Stimulated activated CD4-positive, alpha-beta T cell treated with anti-CD3 and anti-CD28 coated beads, Interleukin-1b, Interleukin-23, amount 100 ng/mL, for 24 hours (primary cell): ENCODE data around the gene MCOLN1.

Experiments used
- DNase-seq, 4 experiments: peaks; one replicate each; pipeline ENCODE4 v3.0.0-alpha.2; 2020; ENCODE audit warnings: low read depth in 4 of 4, low spot score in 1 of 4

Gene MCOLN1

DNA sequence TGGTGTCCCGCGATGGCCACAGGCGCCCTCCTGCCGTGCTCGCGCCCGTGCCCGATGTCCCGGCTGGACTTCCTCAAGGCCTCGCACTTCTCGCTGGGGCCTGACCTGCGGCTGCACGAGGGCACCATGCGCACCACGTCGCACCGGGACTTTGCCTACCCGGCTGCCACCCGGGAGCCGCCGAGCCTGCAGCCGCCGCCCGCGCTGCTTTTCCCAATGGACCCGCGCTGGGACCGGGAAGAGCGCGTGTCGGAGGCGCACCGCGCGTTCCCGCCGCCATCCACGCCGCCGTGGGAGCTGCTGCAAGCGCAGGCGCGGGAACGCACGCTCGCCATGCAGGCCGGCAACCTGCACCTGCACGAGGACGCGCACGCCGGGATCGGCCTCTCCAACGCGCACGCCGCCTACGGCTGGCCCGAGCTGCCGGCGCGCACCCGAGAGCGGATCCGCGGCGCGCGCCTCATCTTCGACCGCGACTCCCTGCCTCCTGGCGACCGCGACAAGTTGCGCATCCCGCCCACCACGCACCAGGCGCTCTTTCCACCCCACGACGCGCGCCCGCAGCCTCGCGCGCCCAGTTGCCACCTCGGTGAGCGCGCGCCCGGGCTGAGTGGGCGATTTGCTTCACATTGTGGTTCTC lies 21.5 kb upstream of the MCOLN1 start:
- peak in 2 of 4 experiments; percentile 56 to 63 for DNase-seq

DNA sequence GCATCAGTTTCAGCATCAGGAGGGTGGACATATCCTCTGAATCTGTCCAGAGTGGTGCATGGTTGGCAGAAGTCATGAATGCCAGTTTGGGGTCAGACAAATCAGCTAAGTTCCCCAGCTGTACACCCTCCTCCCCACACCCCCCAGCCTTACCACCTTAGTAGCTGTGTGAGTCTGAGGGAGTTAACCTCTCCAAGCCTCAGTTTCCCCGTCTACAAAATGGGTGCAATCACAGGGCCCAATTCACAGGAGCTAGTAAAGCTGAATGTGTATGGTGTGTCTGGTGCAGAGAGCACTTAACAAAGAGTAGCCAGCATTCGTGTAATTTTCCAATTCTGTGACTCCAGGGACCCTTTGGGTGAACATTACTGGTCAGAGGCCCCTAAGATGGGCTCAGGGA lies 19.9 kb upstream of the MCOLN1 start:
- DNase-seq = no peak

DNA sequence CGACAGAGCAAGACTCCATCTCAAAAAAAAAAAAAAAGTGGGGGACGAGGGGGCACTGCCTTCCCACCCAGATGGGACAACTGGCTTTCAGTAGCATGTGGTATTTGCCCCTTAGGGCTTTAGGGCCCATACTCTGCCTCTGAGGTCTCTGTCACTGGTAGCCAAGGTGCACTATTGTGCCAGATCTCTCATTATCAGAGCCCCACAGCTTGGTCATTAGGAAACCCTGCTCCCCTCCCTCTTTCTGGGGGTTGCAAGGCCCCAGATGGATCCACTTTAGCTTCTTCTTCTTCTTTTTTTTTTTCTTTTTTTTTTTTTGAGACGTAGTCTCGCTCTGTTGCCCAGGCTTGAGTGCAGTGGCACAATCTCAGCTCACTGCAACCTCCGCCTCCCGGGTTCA lies 17.7 kb upstream of the MCOLN1 start:
- no peak for DNase-seq

DNA sequence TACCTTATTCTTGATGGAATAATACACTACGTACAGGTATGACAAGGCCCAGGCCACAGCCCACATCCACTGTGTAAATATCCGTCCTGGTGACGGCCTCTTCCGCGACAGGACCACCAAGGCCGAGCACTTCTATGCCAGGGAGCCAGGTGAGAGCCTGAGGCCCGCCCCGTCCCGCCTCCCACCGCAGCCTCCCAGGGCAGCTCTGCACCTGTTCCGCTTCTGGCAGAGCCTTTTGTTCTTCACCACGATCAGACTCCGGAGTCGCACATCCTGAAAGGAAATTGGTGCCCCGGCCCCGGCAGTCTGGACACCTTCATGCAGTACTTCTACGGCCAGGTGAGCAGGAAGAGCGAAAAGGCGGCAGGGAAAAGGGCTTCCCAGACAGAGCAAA lies 17.1 kb upstream of the MCOLN1 start:
- DNase-seq = no peak

DNA sequence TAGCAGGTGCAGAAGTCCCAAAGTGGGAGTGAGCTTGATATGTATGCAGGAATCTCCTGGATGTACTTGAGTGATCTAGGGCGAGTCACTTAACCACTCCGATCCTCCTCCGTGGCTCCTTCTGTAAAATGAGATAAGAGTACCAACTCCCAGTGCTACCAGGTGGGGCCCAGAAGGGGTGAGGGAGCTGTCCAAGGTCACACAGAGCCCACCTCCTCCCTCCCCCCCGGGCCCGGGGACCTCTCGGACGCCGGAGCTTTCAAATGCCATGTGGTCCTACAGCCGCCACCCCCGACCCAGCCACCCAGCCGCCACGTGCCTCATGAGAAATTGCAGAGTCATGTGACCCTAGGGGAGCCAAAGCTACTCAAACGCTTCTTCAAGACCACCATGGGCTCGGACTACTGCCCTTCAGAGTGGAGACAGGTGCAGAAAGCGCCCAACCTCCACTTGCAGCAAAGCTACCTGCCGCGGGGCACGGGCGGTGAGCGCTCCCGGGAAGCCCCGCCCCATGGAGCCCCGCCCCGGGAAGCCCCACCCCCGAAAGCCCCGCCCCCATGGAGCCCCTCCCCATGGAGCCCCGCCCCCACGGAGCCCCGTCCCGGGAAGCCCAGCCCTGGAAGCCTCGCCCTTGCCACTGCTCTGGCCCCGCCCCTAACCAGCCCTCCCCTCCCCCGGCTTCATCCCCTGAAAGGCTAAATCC lies 16.6 kb upstream of the MCOLN1 start:
- no peak for DNase-seq

DNA sequence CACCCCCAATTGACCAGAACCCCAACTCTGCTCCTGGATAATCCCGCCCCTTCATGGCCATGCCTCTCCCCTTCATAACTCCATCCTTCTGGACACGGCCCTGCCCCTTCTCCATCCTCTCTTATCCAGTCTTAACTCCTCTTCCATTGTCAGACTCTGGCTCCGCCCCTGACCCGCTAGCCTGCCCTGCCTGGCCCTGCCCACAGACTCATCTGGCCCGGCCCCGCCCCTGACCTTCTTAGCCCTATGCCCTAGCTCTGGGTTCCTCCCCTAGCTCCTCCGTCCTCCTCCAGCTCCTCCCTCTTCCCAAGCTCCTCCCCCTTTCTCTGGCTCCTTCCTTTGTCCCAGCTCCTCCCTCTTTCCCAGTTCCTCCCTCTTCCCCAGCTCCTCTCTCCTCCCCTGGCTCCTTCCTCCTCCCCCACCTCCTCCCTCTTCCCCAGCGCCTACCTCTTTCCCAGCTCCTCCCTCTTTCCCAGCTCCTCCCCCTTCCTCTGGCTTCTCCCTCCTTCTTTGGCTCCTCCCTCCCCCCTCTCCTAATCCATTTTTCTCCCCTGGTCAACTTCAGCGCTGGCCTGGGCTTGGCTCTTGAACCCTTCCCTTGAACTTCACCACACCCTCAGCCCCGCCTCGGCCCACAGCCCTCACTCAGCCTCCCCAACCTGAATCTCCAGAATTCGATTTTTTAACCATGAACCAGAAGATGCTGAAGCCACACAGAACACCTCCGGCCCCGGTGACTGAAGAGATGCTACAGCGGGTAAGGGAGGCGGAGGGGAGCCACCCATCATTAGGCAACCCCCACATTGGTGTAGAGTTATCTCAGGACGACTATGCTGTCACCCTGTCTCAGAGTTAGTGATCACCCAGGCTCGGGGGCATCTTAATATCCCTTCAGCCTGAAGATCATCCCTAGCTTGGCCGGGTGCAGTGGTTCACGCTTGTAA lies 15.8 kb upstream of the MCOLN1 start:
- DNase-seq = peak in 1 of 4 experiments; percentile 51

DNA sequence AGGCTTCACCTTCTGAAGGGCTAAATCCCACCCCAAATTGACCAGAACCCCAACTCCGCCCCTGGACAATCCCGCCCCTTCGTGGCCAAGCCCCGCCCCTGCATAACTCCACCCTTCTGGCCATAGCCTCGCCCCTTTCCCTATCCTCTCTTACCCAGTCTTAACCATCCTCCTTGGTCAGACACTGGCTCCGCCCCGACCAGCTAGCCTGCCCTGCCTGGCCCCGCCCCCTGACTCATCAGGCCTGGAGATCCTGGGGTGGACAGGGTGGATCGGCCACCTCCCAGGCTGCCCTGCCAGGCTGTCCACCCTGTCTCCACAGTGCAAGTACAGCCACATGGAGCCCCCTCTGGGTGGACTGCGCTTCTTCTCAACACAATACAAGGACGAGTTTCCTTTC lies 14.5 kb upstream of the MCOLN1 start:
- no peak for DNase-seq

DNA sequence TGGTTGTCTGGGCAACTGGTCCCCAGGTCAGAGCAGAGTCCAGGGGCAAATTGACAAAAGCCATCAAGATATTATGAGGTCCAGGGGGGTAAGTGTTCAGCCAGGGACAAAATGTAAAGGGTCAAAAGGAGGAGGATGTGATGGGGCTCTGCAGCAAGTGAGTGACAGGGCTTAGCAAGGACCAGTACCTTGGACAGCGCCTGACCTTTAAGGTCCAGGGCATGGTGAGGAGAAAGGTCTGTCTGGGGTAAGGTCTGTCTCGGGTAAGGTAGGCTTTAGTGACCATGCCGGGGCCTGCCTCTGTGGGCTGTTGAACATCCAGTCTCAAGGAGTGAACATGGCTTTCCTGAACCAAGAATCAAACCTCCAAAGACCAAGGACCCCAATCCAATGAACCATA lies 12.8 kb upstream of the MCOLN1 start:
- DNase-seq = no peak

DNA sequence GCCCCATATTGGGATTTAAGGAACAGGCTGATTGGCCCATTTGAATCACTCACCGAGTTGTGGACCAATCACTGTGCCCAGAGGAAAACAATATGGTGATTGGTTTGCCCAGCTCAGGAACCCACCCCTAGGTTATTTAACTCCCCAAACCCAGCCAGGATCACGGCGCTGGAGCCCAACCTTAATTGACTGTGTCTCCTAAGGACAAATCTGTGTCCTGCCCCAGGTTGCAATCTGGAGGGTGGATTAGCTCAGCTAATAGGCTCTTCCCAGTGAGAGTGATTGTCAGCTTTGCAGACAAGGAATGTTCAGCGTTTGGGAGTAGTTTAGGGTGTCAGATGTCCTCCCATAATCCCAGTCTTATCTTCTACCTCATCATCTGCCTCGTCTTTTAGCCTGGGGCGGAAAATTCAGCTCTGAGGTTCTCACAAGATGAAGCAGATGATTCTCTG lies 10.0 kb upstream of the MCOLN1 start:
- DNase-seq = no peak

DNA sequence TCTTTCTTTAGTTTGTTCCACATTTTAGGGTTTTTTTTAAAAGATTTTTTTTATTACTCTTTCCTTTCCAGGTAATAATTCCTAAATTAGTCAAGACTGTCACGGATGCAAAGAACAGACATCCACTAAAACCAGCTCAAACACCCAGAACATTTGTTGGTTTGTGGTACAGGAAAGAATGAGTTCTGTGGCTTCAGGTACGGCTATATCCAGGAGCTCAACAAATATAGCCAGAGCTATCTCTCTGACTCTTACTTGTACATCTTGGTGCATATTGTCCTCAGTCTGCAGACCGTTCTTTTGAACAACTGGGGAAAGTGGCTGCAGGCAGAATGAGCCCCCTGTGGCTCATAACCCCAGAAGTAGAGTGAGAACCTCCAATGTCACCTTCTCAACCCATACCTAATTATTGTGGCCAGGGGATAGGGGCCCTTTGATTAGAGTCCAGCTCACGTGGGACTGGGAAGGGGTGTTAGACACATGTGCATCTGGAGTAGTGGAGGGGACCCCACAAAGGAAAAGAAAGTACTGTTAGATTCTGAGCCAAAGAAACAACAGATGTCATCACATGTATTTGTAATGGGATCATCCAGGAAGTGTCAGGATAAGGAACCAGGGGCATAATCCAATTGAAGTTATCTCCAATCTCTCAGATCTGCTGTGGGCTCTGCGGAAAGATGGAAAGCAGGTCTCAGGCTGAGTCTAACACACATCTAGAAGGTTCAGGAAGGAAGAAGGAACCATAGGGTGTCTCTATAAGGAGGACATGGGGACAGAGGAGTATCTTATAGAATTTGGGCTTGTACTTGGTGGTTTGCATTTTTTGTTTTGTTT lies 8.4 kb upstream of the MCOLN1 start:
- no peak for DNase-seq

DNA sequence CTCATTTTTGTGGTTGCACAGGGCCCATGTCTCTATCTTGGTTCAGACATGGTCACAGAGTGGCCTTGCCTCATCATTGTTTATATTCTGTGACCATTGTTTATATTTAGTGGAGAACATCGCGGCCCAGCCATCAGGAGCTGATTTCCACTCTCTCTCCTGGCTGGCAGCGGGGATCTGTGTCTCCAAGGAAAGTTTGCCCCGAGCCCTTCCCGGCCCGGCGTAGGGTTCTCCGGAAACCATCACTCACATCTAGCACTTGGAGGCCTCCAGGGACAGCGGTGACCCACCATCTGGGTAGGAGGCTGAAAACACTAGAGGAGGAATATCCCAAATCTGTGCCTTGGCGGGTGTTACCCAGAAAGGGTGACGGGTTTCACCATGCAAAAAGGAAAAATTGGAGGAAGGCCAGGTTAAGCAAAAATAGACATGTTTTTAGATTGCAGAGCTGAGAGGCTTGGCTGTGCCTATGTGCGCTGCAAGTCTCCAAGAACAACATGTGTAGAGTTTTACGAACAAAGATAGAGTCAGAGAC lies 7.2 kb upstream of the MCOLN1 start:
- no peak for DNase-seq

DNA sequence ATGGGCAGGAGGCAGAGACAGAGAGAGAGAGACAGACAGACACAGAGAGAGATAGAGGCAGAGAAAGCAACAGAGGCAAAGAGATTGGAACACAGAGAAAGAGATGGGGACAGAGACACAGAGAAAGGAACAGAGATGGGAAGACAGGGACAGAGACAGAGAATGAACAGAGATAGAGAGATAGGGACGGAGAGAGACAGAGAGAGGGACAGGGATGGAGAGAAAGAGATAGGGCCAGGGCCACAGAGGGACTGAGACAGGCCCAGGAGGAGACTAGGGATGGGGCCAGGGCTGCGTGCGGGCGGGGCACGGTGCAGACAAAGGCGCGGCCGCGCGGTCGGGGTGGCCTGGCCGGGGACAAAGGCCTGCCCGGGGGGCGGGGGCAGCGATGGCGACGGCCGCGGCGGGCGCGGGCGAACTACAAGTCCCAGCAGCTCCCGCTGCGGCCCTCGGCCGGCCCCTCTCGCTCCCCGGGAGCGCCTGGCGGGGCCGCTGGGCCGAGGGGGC lies 6.7 kb upstream of the MCOLN1 start, which contains the start of gene ZNF358:
ZNF358 (plus strand) TSS at position 459 of the 507 bp plus-strand sequence. CDS start 3,140 bp downstream, outside the sequence.
- no peak for DNase-seq

DNA sequence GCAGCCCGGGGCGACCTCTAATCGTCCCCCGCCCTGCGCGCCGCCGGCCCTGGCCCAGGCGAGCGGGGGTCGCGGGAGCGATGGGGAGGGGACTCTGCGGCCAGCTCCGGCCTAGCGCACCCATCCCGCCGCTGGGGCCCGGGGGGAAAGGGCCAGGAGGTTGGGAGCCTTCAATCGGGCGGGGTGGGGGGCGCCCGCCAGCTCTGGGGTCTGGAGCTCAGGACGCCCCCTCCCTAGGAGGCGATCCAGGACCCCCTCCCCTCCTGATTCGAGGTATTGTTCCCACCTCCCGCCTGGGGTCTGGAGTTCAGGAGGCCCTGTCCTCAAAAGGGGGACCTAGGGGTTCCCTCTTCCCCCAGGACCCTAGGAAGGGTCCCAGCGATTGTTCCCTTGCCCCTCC lies 6.1 kb upstream of the MCOLN1 start:
- no peak for DNase-seq

DNA sequence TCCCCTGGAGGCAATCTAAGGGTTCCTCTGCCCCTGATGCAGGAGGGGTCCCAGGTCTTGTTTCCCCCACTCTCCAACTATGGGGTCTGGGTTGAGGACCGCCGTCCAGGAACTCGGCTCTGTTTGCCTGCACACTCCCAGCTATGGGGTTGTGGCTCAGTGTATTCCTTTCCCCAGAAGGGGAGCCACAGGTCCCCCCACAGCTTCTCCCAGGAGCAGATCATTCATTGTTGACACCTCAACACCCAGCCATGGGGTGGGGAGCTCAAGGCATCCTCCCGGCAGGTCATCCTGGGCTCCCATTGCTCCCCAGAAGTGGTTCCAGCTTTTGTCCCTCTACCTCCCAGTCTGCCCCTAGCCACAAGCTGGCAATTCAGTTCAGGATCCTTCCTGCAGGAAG lies 5.5 kb upstream of the MCOLN1 start:
- DNase-seq = no peak

DNA sequence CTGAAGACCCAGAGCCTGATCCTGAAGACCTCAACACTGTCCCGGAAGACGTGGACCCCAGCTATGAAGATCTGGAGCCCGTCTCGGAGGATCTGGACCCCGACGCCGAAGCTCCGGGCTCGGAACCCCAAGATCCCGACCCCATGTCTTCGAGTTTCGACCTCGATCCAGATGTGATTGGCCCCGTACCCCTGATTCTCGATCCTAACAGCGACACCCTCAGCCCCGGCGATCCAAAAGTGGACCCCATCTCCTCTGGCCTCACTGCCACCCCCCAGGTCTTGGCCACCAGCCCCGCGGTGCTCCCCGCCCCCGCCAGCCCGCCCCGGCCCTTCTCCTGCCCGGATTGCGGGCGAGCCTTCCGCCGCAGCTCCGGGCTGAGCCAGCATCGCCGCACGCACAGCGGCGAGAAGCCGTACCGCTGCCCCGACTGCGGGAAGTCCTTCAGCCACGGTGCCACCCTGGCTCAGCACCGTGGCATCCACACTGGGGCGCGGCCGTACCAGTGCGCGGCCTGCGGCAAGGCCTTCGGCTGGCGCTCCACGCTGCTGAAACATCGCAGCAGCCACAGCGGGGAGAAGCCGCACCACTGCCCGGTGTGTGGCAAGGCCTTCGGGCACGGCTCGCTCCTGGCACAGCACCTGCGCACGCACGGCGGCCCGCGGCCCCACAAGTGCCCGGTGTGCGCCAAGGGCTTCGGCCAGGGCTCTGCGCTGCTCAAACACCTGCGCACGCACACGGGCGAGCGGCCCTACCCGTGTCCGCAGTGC lies 2.9 kb upstream of the MCOLN1 start:
- no peak for DNase-seq

DNA sequence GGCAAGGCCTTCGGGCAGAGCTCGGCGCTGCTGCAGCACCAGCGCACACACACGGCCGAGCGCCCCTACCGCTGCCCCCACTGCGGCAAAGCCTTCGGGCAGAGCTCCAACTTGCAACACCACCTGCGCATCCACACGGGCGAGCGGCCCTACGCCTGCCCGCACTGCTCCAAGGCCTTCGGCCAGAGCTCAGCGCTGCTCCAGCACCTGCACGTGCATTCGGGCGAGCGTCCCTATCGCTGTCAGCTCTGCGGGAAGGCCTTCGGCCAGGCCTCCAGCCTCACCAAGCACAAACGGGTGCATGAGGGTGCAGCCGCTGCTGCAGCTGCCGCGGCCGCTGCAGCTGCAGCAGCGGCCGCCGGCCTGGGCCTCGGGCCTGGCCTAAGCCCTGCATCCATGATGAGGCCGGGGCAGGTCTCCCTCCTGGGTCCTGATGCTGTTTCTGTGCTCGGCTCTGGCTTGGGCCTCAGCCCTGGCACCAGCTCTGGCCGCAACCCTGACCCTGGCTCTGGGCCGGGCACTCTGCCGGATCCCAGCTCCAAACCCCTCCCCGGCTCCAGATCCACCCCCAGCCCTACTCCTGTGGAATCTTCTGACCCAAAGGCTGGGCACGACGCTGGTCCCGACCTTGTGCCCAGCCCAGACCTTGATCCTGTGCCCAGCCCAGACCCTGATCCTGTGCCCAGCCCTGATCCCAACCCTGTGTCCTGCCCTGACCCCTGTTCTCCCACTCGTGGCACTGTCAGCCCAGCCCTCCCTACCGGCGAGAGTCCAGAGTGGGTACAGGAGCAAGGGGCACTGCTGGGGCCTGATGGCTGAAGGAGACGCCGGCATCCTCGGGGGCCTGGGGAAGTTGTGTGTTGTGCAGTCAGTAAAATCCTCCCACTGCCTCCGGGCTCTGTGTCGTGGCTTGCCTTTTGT lies 2.0 kb upstream of the MCOLN1 start:
- DNase-seq = no peak

DNA sequence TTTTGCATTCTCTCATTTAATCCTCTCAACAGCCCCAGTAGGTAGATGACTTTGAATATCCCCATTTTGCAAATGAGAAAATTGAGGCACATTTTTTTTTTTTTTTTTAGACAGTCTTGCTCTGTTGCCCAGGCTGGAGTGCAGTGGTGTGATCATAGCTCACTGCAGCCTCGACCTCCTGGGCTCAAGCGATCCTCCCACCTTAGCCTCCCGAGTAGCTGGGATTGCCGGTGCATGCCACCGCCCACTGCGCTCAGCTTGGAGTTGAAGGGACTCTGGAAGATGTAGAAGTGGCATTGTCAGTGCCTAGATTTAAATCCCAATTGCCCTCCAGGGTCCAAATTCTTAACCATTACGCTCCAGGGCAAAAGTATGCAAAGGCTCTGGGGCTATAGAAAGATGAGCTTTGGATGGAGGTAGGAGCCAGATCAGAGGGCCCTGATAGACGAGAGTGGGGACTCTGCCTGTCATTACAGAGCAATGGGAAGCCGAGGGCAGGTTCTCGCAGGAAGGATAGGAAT lies 813 bp upstream of the MCOLN1 start:
- DNase-seq = no peak

DNA sequence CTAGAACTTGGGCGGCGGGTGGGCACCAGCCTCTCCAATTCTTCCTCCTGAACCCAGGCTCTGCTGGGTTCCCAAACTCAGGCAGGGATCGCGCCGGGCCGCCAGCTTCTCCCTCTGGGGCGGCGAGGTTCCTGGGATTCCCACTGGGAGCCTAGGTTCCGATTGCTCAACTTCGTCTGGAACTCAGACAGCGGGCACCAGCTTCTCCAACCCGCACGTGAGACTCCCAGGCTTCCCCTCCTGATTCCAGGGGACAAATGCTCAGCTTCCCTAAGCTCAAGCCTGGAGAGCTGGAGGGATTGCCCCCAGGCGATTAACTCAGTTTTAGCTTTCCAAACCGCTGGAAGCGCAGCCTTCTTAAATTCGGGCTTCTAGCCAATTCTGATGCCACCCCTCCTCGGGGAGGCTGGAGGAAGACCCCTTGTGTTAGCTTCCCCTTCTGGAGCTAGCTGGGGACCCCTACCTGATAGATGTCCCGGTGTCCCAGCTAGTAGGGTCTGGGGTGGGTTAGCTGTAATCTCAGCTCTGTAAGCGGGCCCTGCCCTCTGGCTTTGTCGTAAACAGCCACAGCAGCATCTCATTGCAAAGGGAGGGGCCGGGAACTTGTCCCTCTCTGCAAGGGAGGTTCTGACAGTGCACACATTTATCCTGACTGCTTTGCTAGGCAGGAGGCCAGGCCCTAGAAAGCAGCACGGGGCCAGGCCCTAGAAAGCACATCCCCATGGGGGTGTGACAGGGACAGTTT lies 671 bp downstream of the MCOLN1 start:
- no peak for DNase-seq
